GM19397 (cell line): Measurements from ENCODE around the gene FAM163B.

Source experiments
- ATAC-seq: cut with Tn5 transposase; IDR thresholded peaks from one replicate; pipeline ENCODE4 v1.9.1; 2021; ENCODE audit warnings: mild to moderate bottlenecking, moderate library complexity; ENCODE audit not compliant: unreplicated experiment

FAM163B gene

DNA sequence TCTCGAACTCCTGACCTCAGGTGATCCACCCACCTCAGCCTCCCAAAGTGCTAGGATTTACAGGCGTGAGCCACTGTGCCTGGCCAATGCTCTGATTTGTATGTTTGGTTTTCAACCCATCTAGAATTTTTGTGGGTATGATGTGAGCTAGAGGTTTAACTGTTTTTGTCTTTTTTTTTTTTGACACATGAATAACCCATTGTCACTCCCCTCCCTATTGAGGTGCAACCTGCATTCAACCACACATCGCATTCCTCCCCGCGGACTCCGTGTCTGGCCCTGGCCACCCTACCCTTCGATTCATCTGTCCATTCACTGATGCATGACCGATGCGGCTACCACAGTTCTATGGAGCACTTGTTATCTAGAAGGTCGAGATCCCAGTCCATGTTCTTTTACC is 9.5 kb upstream of the FAM163B start:
- ATAC-seq, result no peak

DNA sequence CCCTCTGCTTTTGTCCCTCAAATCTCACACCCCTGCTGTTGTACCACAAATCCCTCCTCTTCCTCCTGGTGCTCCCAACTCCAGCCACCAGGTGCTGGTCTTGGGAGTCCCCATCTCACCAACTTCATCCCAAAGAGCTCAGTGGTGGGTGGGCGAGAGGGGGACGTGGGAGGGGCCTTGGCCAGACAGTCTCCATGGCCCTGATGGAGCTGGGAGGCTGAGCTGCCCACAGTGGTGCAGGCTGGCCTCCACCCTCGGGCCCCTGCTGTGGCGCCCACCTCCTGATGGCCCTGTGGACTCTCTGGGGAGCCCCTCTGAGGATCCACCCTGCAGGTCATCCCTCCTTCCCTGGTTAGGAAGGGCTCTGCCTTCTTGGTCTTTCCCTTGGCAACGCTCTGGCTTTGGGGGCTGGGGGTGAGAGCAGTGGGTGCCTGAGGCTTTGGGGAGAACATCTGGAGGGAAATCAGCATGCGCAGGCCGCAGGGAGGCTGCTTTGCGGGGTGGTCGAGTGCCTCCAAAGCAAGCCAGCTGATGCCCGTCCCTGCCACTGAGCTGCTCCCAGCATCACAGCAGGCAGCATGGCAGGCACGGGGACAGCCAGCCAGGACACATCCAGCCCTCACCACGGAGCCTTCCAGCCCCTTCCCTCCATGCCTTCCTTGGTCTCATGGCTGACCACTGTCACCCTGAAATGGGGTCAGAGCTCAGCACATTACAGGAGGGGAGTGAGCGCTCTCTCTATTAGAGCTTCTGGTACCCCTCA is 7.6 kb upstream of the FAM163B start:
- ATAC-seq, result no peak

DNA sequence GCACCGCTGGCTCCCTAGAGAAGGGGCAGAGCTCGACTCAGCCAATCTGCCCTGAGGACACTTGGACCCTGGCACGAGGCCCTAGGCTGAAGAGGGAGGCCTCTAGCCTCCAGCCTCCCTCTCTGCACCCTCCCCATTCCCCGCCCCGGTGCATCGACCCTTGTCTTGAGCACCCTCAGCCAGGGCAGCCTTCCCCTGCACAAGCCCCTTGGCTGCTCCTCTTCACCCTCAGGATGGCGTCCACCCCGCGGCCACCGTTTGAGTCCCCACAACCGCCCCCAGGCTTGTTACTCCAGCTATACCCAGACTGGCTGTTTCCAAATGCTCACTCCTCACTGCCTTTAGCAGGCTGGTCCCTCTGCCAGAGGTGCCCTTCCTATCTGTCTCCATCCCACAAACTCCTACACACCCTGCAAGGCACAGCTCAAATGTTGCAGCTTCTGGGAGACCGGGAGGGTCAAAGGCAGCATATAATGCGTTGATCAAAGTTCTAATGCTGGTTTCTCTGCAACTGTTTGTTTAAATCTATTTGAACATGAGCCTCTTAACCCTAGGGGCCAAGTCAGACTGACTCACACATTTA is 6.5 kb upstream of the FAM163B start:
- no peak for ATAC-seq

DNA sequence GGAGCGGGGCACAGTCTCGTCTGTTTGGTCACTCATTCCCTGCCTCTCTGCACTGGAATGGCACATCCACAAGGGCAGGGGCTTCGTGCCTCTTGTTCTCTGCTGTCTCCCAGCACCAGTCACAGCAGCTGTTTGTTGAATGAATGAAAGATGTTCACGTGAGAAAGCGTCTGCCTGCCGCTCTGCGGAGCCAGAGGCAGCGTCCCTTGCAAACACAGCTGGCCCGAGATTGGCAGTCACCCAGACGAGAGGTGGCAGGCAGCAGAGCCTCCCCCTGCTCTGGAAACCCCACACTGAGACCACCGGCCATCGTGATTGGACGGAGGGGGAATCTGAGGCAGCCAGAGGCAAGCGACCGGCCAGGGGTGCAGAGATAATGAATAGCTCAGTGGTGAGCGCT is 6.0 kb upstream of the FAM163B start:
- ATAC-seq, result no peak

DNA sequence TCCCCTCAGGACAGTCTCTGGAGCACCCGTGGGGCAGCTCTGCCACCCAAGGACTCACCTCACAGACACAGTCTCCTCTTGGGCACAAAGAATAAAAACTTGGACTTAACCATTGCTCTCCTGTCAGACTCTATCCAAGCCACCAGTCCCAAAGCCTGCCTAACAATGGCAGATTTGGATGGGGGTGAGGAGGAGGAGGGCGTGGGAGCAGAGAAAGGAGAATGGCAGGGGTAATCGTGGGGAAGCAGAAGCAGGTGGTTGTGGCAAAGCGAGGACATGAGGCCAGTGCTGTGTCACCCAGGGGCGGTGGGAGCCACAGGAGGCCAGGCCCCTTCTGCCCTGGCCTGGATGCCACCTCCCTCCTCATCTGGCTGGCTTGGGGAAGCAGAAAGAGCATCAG is 5.5 kb upstream of the FAM163B start:
- no peak for ATAC-seq

DNA sequence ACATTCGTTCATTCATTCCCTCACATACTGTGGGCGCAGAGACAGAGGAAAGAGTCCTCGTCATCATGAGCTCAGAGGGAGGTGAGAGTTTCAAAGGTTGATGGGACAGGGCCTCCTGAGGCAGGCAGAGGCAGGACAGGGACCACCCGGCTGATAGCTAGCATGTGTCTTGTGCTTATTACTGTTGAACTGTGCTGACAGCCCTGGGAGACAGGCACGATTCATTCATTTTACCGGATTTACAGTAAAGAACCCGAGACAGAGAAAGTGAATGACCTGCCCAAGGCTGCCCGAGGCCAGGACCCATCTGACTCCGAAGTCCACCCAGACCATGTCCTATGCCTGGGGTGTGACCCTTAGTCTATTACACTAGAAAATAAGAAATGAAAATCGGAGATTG is 4.9 kb upstream of the FAM163B start:
- ATAC-seq, result no peak

DNA sequence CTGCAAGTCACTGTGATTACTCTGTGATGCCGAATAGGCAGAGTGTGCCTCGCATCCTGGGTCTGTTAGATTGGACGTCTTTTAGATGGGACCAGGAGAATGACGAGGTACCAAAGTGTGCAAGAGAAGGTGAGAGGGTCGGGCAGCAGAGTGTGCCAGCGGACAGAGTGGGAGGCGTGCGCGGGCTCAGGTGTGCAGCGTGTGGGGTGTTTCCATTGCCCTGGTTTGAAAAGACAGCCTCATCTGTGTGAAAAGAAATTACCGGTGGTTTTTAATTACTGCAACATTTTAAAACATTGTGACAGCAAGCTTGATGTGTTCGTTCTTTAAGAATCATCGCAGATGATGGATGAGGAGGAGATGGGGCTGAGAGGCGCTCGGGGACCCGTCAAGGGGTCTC is 4.2 kb upstream of the FAM163B start:
- ATAC-seq, result no peak

DNA sequence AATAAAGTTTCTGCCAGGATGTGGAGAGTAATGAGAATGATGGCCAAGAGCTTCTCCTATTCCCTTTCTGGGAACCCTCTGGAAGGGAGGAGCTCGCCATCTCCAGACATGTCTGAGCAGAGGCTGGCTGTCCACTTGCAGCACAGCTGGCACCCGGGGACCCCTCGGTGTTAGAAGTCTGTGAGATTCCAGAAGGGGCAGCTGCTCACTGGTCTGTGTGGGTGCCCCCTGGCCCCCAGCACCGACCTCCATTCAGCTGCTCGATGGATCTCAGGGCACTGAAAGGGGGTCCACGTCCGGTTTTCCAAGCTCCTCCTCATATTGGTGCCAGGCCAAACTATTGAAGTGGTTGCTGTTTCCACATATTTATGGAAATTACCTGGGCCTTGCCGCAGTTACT is 3.6 kb upstream of the FAM163B start:
- ATAC-seq, result no peak

DNA sequence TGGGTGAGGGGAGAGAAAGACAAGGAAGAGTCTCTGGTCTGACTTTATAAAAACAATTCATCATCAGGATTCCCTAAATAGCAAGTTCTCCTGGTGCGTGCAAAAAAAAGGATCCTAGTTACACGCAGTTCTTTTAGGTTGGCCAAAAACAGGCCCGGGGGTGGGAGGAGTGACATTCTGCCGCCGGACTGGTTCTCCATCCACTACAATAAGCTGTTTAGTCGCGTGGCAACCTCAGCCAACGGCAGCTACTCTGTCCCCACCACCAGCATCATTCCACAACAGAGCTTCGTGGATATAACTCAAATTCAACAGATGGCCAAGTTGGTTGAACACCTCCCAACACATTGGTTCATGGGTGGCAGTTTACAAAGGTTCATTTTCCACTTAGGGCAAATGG is 2.9 kb upstream of the FAM163B start:
- ATAC-seq, result no peak

DNA sequence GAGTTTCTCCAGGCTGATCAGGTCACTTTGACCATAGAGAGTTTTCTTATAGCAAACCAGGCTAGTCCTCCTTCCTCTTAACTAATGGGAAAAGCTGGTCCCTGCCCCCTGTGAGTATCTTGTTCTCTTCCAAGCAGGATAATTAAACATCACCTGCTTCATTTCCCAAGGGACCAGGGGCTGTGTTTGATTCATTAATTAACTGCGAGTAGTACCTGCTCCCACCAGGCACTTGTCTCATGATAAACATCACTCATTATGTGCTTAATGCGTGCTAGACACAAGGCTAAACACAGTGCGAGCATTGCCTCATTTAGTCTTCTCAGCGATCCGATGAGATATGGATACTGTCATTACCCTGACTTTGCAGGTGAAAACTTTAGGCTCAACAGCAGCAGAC is 1.7 kb upstream of the FAM163B start:
- no peak for ATAC-seq

DNA sequence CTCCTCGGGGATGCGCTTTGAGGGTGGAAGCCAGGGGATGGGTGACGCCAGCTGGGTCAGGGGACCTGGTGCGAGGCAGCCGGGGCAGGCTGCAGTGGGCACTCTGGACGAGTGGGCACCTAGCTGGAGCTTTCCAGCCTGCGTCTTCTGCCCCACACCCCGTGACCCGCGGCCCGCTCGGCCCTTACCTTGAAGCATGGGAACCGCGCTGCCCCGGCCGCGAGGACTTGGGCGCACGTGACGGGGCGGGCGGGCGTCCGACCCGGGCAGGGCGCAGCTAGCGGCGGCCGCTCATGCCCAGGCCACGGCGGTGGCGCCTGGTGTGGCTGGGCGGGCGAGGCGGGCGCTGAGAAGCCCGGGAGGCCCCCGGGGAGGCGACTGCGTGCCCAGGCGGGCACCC is 300 bp downstream of the FAM163B start:
- ATAC-seq, result no peak

DNA sequence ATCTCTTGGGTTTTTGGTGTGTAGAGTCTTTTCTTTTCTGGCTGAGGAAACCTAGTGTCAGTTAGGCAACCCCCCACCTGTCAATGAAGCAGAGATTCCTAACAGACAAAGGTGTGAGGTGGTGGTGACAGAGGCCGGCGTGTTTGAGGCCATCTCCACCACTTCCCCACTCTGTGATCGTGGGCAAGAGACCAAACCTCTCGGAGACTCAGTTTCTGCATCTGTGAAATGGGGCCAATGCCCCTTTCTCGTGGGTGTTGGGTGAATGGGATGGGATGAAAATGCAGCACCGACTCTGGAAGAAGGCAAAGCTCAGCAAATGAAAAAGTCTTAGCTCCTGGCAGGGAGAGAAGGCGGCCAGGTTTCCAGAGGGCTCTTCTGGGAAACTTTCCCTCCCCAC is 807 bp downstream of the FAM163B start:
- no peak for ATAC-seq

DNA sequence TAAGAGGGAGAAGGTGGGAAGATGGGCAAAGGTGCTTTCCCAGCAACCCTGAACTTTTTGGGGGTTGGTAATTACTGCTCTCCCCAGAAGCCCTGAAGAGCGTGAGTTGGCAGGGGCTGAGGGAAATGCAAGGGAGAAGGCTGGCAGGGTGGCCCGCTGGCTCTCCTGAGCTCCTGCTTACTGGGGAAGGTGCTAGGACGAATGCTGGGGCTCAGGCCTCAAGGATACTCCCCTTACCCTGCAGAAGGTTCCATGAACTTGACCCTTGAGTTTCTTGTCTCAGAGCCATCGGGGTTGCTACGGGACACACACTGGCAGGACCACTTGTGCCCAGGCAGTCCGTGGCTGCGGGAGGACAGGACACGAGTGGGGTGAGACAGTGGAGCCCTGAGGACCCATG is 1.2 kb downstream of the FAM163B start:
- ATAC-seq, result no peak

DNA sequence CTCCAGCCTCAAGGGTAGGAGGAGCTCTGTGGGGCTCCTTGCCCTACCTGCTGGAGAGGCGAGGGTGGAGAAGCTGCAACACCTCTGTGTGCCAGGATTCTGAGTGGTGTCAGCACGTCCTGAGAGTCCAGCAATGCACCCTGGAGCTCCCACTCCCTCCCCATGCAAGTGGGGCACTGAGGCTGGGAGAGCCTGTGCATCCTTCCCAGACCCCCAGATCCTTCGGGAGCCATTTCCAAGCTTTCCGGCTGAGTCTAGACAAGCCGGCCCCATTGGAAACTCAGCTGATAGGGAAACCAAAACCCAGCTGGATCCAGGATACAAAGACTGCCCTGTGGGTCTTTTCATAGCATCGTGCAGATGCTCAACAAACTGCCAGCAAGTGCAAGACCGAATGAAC is 1.8 kb downstream of the FAM163B start:
- no peak for ATAC-seq

DNA sequence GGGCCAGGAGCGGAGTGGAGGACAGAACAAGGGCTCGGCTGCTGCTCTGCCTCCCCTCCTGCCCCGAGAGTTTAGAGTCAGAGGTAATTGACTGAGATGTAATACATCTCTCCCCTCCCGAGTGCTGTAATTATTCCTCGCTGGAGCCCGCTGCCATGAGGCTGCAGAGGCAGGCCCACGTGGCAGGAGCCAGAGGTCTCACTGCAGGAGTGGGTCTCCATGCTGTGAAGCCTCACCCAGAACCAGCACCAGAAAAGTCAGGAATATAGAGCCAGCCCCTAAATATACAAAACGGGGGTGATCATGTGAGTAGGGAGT is 2.5 kb downstream of the FAM163B start:
- ATAC-seq, result no peak

DNA sequence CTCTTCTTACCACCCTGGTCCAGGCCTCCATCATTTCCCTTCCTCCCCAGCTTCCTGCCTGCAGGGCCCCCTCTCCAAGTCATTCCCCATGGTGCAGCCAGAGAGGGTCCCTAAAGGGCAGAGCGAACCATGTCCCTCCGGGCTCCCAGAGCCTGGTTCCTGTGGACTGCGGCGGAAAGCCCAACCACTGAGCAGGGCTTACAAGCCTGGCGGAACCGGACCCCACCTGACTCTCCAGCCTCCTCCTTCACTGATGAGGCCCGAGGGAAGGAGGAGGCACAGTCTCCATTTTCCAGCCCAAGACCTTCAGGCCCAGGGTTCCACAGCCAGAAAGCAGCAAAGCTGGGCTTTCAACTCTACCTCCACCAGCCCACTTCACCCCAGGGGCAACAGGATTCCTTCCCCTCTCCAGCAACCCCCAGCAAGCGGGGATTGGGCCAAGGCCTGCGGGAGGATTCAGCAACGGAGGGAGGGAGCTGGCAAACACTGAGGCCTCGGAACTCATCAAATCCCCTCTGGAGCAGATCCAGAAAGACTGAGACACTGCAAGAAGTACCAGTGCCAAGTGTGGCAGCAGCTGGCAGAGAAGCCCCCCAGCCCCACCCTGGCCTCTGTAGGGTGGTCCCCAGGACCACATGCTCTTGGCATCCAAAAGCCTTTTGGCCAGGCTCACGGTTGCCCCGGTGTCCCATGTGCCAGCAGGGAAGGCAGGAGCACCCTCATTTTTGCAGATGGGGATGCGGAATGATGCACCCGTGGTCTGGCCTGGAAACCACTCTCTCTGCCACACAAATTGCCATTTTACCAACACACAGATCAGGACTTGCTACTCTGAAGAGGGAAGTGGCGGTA is 3.1 kb downstream of the FAM163B start:
- no peak for ATAC-seq

DNA sequence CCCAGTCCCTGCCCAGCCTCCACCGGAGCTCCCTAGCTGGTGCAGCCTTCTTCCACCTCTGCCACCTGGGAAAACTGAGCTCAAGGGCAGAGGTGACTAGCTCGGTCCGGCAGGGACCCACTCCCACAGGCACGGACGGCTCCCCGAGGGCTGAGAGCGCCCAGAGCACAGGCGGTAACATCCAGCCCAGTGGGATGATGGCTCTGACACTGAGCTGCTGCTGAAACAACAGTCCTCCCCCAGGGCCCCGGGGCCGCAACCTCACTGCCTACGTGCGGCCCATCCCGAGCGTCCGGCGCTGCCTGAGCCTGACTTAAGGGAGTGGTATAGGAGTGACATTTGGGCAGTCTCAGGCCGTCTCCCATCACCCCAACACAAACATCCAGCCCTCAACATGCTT is 3.7 kb downstream of the FAM163B start:
- ATAC-seq, result no peak

DNA sequence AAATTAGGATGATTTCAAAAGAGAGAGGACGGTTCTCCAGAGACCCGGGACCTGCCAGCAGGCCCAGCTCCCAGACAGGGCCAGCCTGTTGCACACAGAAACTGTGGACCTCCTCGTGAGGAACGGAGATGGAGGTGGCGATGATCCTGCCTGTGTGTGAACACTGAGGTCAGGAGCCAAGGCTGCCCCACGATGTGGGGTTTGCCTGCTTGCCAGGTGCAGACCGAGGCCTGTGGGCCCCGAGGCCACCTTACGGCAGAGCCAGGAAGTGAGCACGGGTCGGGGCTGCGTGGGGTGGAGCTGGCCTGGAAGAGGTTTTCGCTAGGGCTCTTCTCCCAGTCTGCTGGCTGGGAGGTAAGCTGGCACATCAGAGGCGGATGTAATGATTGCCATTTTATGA is 4.3 kb downstream of the FAM163B start:
- ATAC-seq, result no peak

DNA sequence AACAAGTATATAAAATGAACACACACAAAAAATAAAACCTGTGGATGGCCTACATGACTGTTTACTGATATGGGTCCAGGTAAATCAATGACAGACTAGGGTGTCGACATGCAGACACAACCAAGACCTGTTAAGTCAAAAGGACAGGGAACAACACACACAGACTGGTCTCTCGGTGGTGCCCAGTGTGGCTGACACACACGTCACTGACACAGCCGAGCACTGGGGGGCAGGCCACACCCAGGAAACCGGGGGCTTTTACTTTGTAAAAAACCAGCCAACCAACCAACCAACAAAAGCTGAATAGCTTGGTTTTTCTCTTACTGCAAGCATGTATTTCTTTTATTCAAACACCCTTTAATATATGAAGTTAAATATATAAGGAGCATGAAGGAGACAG is 5.0 kb downstream of the FAM163B start:
- no peak for ATAC-seq

DNA sequence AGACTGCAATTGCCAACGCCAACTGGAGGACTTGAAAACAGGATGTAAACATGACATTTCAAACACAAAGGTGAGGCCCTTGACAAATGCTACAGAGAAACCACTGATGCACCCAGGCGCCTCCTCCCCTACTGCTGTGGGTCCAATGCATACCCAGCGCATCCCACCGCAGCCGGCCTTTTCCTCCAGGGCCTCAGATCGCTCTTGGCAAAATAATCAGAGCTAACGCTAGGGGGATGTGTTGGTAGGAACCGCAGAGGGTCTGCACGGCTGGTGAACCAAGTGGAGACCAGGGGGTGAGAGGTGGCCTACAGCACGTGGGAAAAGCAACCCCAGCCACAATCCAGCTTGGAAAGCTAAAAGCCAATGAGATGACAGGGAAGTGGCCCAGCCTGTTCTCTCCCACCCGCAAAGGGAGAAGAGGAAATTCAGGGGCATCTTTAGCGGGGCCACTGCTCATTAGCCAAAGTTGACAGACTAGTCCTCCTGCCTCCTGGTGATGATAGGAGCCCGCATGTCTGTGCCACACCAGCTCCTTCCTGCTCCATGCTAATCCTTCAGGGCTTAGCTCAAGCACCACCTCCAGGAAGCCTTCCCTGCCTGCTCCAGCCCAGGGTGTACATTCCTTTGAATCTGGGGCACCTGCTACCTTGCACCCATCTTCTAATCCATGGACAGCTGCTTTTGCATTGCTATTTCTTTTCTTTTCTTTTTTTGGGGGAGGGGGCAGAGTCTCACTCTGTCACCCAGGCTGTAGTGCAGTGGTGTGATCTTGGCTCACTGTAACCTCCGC is 5.9 kb downstream of the FAM163B start:
- ATAC-seq, result no peak

DNA sequence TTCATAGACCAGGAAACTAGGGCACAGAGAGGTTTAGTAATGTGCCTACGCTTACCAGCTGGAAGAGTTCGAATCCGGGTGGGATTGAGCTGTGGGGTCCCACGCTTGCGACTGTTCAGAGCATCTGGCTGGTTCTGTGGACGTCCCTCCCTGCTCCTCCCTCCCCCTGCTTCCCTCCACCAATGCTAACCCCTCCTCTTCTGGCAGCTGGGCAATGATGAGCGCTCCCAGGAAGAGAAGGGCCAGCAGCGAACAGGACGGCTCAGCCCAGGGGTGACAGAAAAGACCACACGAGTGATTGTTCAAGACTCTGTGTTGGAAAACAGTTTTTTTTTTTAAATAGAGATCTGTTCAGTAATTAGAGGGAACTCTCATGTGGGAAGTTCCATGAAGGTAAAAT is 6.9 kb downstream of the FAM163B start:
- no peak for ATAC-seq
